ENCODE data around the gene SMIM45.

SMIM45 gene

GRCh38 chr22:41931701-41932269 lies 20.2 kb upstream of the SMIM45 start:
- no peak overlapping the region; the same call in 1 of the 2 replicates for H3K27ac ChIP-seq
- no peak overlapping the region for H3K4me3 ChIP-seq (ENCODE audit: low read depth, low read length)
- H3K9me3 ChIP-seq (ENCODE audit: severe bottlenecking), result no peaks in the 10 kb centered on the region
- TF ChIP-seq, protein P1, sequence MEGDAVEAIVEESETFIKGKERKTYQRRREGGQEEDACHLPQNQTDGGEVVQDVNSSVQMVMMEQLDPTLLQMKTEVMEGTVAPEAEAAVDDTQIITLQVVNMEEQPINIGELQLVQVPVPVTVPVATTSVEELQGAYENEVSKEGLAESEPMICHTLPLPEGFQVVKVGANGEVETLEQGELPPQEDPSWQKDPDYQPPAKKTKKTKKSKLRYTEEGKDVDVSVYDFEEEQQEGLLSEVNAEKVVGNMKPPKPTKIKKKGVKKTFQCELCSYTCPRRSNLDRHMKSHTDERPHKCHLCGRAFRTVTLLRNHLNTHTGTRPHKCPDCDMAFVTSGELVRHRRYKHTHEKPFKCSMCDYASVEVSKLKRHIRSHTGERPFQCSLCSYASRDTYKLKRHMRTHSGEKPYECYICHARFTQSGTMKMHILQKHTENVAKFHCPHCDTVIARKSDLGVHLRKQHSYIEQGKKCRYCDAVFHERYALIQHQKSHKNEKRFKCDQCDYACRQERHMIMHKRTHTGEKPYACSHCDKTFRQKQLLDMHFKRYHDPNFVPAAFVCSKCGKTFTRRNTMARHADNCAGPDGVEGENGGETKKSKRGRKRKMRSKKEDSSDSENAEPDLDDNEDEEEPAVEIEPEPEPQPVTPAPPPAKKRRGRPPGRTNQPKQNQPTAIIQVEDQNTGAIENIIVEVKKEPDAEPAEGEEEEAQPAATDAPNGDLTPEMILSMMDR (IDR thresholded peaks at IDR 0.05; ENCODE audit: low read depth, low read length), result no peak
- H3K27me3 ChIP-seq (ENCODE audit: insufficient read depth, low read depth, severe bottlenecking), result no peaks in the 10 kb centered on the region
- DNase-seq, result no peak
- peaks cover 29% of the 10 kb centered on the region for H3K36me3 ChIP-seq

GRCh38 chr22:41932353-41932752 lies 19.6 kb upstream of the SMIM45 start:
- Histone ChIP-seq H3K4me3 (ENCODE audit: low read depth, low read length) (no peak overlapping the region), H3K36me3 (peaks cover 34% of the 10 kb centered on the region), H3K9me3 (ENCODE audit: severe bottlenecking) (no peaks in the 10 kb centered on the region), H3K27ac (no peak overlapping the region; the same call in 1 of the 2 replicates), H3K27me3 (ENCODE audit: insufficient read depth, low read depth, severe bottlenecking) (no peaks in the 10 kb centered on the region)
- no peak for DNase-seq
- TF ChIP-seq, protein P1 (IDR thresholded peaks at IDR 0.05; ENCODE audit: low read depth, low read length), result no peak

GRCh38 chr22:41933411-41934177 lies 18.4 kb upstream of the SMIM45 start:
- no peaks in the 10 kb centered on the region for H3K9me3 ChIP-seq (ENCODE audit: severe bottlenecking)
- no peak overlapping the region for H3K27ac ChIP-seq
- no peaks in the 10 kb centered on the region for H3K27me3 ChIP-seq (ENCODE audit: insufficient read depth, low read depth, severe bottlenecking)
- DNase-seq, result no peak
- H3K36me3 ChIP-seq, result peaks cover 44% of the 10 kb centered on the region
- H3K4me3 ChIP-seq (ENCODE audit: low read depth, low read length), result no peak overlapping the region
- TF ChIP-seq, protein P1 (IDR thresholded peaks at IDR 0.05; ENCODE audit: low read depth, low read length), result no peak

DNA sequence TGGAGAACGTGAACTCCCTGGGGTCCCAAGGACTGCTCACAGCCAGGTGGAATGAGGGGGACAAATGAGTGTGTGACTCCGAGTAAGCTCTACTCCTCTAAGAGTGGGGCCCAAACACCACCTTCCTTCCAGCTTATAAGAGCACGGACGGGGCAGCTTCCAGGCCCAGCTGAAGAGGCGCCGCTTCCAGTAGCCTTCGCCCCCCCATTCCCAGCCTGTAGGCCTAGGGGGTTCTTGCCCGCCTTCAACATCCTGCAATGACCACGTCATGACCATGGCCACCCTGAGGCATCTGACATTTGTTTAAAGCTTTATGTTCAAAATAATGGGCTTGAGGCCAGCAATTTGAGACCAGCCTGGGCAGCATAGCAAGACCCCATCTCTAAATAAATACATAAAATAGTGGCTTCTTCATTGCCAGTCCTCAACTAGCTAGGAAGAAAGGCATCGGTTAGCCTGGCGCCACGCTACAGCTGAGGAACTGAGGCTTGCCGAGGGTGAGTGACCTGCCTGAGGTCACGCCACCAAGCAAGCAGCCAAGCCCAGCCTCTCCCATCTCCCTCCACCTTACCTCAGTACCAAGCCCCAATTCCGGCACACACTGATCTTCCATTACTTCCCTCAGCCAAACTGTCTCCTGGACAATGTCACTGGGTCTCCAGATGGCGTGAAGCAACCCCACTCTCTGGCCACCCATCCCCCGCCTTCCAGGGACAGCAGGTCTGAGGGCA lies 17.5 kb upstream of the SMIM45 start:
- DNase-seq, result peak; percentile 63
- TF ChIP-seq, protein P1 (IDR thresholded peaks at IDR 0.05; ENCODE audit: low read depth, low read length), result no peak
- Histone ChIP-seq H3K27ac (no peak overlapping the region), H3K27me3 (ENCODE audit: insufficient read depth, low read depth, severe bottlenecking) (no peaks in the 10 kb centered on the region), H3K4me3 (ENCODE audit: low read depth, low read length) (no peak overlapping the region), H3K36me3 (peaks cover 52% of the 10 kb centered on the region), H3K9me3 (ENCODE audit: severe bottlenecking) (no peaks in the 10 kb centered on the region)

- Histone ChIP-seq H3K4me3 (ENCODE audit: low read depth, low read length) (no peak overlapping the region), H3K27ac (no peak overlapping the region)
Observed at GRCh38 chr22:41935015-41935351, 17.0 kb upstream of the SMIM45 start.

More at GRCh38 chr22:41935015-41935351, 17.0 kb upstream of the SMIM45 start:
- H3K9me3 ChIP-seq (ENCODE audit: severe bottlenecking), result no peaks in the 10 kb centered on the region
- no peaks in the 10 kb centered on the region for H3K27me3 ChIP-seq (ENCODE audit: insufficient read depth, low read depth, severe bottlenecking)
- TF ChIP-seq, protein P1 (IDR thresholded peaks at IDR 0.05; ENCODE audit: low read depth, low read length), result no peak
- peaks cover 55% of the 10 kb centered on the region for H3K36me3 ChIP-seq
- DNase-seq, result no peak
